HG03159 (cell line): Measurements from ENCODE around the gene CNTN4.
"Not testable (repeated sequence)": the region's sequence is repeated elsewhere in the genome, so short reads cannot be mapped to it uniquely, and the experiment has no call there.

ENCODE experiments used
- ATAC-seq: cut with Tn5 transposase; IDR thresholded peaks from one replicate; pipeline ENCODE4 v1.9.1; 2021; ENCODE audit warnings: mild to moderate bottlenecking, moderate library complexity; ENCODE audit not compliant: unreplicated experiment

Gene CNTN4

DNA sequence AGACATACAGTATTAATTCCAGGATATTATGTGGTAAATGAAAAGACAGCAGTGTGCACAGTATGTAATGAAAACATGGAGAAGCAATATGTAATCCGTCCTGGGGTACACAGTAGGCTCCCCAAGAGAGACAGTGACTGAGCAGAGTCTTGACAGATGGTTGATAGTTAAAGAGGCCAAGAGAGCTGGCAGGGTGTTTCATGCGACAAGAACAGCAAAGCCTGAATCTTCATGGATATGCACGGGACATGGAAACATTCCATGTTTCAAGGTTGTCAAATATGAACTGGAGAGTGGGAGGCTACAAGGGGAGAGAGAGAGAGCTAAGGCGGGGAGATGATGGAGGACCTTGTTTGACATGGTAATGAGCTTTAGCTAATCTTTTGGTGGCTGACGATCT is 673.1 kb downstream of the CNTN4 start:
- no peak for ATAC-seq

DNA sequence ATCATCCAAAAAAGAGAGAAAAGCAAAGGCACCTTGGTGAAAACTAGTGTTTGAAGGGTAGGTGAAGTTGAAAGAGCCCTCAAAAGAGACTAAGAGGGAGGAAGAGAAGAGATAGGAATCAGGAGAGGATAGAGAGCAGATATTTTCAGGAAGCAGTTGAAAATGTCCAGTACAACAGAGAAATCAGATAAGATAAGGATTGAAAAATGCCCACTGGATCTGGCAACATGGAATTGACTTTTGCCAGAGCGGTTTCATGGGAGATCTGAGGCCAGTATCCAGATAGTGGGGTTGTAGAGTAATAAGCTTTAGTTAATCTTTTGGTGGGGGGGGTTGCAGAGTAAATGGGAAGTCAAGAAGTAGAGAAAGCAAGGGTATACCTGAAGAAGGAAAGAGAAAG is 674.1 kb downstream of the CNTN4 start:
- no peak for ATAC-seq

DNA sequence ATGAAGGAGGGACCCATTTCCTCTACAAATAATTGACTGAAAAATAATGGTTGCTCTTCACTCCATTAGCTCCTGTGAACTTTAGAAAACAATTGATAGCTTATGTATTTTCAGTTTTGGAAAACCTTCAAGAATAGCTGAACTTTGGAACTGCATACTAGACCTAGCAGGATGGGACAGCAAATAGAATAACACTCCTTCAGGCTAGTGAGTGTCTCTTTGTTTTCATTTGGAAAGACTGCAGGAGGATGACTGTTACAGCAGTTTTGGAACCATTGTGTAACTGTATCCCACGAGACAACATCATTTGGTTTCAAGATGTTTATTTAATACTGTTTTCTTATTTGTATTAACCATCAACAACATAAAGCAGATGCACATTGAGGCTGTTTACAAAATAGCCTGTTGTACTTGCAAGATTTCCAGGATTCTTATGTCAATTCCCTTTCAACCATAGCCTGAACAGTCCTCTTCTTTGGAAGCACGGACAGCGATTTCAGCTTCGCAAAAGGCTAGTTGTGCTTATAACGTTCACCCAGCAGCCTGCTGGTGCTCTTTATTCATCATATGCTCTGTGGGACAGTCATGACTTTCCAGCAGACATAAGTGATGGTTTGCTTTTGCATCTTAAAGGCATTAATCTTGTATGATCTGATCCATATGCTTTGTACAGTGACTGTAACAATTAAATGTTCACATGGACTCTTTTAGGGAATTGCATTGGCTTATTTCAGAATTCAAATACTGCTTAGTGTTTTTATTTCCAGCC is 676.0 kb downstream of the CNTN4 start:
- no peak for ATAC-seq

DNA sequence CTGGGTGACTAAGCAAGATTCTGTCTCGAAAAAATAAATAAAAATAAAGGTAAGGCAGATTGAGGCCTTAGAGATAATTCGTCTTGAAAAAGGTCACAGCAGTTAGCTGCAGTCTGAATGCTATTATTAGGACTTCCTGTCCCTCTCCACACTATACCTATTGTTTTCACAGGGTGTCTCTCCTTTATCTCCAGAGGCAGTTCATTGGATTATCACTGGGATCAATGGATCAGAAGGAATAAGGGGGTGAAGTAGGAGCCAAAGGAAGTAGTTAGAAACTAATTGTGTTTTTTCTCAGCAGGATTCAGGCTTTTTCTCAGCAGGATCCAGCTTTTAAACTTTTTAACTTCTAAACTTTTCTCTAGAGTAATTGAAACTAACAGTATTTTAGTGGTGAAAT is 684.6 kb downstream of the CNTN4 start:
- no peak for ATAC-seq

DNA sequence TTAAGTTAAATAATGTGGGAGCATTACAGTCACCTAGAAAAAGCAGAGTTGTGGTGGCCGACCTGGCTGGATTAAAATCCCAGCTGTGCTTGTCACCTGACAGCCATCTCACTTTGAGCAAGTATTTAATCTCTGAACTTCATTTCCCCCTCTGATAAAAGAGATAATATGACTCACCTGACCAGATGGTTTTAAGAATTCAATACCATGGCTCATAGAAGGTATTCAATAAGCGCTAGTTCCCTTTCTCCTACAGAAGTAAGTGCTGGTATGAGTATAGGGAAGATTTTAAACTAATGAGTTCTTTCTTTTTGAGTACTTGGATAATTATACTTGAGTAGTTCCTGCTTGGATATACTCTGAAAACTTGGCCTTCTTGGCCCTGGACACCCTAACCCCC is 686.0 kb downstream of the CNTN4 start:
- no peak for ATAC-seq

DNA sequence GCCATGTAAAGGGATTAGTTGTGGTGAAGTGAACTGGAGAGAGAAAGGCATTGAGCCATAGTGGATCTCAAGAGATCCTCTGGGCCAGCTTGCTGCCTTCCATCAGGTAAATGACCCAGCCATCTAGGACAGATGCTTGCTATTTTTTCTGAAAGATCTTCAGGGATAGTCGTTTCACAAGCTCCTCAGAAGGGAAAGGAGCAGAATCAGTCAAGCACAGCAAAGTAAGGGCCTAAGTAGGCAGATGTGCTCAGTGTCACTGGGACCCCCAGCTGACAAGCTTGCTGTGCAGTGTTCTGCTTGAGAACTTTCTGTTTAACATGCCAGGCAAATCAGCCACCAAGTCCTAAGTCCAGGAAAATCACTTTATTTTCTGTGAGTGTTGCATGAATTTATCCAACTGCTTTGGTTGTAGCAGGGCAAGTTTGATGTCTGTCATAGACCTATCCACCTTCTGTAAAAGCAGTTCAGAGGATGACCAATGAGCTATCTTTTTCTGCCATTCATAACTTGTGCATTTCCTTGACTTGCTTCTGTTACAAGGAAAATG is 691.7 kb downstream of the CNTN4 start:
- no peak for ATAC-seq

DNA sequence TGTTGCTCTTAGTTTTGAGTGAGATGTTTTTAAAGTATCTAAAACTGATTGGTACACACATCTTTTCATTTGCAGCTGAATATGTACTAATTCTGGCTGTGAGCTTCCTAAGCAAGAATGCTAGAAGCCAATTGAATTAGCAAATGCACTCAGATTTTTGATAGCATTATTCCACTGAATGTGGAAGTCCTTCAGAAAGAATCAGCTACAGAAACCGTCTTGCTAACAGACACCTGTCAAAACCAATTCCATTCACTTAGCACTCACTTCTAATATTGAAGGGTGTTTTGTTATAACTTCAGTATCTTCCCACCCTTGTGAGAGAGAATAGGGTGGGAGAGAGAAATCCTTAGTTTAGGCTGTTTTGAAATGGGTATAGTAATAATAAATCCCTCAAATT is 693.8 kb downstream of the CNTN4 start:
- ATAC-seq, result no peak

DNA sequence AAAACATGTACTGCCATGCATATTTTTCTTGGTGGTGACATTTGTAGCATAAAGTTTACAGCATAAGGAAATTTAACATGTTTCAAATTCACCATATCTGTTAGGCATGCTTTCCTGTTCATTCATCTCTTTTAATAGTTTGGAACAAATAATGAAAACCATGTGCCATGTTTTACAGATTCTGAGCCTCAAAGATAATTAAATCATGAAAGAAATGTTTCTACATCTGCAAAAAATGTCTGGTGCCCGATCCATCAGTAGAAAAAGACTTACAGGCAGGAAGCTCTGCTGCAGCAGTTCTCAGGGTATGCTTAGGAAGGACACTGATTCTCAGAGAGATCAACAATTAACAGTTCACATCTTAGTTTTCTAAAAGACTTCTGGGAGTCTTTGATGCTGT is 695.3 kb downstream of the CNTN4 start:
- no peak for ATAC-seq

DNA sequence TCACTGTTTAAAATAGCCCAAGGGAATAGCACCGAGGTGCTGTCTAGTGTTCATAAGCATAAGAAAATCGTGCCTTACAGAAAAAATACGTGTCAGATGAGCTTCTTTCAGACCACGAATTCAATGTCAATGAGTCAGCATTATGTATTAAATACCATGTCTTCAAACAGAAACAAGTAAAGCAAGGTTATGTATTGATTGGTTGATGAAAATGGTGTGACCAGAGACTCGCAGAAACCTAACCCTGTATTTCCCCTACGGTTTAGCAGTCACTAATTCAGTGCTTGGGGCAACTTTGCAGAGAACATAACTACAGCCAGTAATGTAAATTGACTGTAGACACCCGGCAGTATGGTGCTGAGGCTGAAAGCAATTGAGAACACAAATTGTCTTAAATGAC is 703.8 kb downstream of the CNTN4 start:
- no peak for ATAC-seq

DNA sequence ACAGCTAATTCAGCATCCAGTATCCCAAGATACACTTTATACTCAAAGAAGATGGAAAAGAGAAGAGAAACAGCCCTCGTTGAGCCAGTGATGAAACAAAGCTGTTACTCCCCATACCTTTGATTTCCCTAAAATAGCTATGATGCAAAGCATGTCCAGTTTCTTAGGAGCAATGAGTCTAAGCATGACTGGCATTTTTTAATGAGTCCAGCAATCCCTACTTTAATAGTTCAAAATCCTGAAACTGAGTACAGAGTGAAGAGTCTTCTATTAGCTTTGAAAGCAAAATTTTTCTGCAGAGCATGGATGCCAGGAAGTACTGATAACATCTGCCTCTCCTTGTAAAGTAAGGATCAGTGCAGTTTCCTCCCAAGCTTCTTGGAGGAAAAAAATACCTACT is 708.8 kb downstream of the CNTN4 start:
- ATAC-seq, result no peak

DNA sequence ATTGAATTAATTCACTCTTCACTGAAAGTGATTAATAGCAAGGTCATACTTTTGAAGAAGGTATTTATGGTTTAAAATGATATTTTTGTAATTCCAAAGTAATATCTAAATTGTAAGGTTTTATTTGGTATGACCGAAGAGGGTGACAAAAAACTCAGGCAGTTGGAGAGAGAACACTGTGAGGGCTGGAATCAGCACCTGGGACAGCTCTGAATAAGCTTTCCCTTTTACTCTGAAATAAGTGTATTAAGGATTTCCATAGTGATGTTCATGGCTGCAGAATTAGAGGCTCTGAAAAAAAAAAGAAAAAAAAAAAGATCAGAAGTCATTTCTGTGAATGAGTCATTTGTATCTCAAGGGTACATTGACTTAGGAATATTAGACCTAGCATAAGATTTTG is 712.1 kb downstream of the CNTN4 start:
- no peak for ATAC-seq

DNA sequence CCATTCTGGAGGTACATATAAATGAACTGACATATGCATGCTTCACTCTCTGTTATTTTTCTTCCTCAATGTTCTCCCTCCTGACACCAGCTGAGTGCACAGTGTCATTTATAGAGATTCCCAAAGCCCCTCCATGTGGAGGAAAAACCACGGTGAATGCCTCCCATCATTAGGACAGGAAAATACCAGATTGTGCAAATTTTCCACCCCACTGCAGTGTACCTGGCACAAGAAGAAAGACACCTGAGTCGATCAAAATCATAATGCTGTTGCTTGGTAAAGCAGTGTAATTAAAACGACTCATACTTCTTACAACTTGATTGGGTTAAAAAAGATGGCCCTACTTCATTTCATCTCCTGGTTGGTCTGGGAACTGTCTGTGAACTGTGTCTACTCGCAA is 720.9 kb downstream of the CNTN4 start:
- no peak for ATAC-seq

DNA sequence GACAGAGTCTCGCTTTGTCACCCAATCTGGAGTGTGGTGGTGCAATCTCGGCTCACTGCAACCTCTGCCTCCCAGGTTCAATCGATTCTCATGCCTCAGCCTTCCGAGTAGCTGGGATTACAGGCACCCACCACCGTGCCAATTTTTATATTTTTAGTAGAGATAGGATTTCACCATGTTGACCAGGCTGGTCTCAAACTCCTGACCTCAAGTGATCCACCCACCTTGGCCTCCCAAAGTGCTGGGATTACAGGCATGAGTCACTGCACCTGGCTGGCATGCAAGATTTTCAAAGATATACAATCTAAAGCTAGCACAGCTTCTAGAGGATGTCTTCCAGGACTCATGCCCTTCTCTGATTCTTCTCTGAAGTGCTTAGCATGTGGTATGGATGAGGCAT is 722.3 kb downstream of the CNTN4 start:
- not testable (repeated sequence) for ATAC-seq

DNA sequence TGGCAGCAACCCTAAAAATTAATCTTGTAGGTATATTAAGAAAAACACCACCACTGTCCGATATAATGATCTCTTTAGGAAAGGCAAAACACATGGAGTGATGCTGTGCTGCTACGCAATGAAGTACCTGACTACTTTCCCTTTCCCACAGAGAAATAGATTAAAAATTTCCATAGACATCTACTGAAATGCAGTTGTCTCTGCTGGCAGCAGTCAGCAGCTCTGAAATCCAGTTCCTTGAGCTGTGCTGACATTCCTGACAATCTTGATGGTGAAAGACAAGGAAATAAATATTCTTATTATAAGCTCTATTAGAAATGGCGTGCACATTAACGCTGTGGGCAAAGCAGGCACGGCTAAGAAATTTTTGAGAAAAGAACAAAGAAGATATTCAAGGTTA is 723.9 kb downstream of the CNTN4 start:
- ATAC-seq, result no peak

DNA sequence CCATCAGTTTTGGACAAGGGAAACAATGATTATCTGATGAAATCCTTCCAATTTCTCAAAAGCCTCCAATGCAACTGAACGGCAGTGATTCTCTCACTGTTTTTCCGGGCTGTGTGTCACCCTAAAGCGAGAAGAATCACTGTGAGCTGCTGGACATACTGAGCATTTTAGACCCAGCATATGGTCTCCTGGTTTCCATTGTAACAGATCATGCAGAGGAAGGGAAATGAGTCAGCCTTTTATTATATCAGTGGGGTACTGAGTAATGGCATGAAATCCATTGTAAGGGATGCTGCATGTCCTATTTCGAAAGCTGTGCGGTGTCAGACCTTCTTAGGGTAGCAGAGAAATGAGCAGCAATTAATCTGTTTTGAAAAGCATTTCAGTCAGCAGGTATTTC is 724.4 kb downstream of the CNTN4 start:
- no peak for ATAC-seq

DNA sequence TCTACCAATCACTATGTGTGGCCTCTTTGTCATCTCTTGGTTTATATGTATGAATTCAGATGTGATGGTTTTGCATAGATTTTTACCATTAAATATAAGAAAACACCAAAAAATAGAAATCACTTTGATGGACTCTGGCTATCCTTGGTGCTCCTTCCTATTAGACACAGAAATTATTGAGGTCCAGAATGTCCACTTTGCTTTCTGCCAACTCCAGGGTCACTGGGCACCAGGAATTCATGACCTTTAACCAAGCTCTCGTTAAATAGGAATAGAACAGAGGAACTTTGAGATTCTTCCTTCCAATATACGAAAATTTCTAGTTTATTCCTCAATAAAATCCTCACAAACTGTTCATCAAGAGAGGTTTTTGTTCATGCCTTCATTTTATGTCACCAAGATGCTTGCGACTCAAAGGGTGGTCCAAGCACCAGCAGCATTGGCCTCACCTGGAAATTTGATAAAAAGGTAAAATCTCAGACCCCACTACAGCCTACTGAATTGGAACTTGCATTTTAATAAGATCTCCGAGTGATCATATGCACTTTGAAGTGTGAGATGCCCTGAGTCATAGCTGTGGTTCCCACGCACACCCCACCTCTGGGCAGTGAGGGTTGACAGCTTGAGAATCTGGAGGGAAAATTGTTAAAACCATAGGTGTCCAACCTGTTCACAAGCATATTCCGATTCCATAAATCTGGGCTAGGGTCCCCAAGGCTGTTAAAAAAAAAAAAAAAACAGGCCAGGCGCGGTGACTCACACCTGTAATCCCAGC is 725.0 kb downstream of the CNTN4 start:
- ATAC-seq, result no peak

DNA sequence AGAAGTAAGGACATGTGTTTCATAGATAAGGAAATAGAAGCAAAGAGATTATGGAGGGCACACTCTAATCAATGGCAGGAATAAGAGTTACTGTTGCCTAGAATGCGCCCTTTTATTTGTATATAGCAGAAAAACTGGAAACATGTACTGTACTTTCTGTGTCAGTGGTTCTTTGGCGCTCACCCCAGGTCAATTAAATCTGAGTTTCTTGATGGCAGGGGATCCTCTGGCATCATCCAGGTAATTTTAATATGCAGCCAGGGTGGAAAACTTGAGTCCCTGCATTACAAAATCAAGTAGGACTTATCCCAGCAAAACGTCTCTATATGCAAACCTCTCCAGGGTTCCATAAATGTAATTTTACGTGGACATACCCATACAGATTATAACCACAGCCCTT is 727.4 kb downstream of the CNTN4 start:
- no peak for ATAC-seq

DNA sequence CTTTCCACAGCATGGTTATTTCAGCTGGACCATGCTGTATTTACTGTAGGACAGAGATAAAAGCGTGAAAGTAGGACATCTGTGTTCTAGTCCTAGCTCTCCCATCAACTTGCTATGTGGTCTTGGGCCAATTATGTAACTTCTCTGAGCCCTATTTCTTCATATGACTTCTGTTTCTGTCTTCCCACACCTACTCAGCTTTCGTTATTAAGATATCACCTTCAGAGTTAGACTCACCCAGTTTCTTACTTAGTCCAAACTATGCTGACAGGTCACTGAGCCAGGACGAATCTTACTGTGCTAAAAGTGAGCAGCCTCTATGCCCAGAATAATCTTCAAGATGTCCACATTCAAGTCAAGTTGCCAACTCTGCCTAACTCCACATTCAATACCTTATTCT is 727.8 kb downstream of the CNTN4 start:
- no peak for ATAC-seq

DNA sequence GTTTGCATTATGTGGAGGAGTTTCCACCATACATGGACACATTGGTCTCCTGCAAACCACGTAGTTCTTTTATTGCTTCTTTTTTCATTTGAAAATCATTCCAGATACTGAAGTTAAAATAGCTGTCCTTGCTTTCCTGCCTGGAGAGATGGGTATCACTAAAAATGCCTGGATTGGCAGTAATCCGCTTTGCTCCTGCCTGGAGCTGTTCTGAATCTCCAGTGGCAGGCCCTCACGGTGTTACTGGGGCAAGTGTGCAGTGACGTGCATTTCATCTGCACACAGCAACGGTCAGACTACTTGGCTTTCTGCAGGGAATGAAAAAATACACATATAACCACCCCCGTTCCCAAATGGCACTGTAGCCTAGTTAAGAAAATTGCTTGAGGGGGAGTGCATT is 738.6 kb downstream of the CNTN4 start:
- no peak for ATAC-seq

DNA sequence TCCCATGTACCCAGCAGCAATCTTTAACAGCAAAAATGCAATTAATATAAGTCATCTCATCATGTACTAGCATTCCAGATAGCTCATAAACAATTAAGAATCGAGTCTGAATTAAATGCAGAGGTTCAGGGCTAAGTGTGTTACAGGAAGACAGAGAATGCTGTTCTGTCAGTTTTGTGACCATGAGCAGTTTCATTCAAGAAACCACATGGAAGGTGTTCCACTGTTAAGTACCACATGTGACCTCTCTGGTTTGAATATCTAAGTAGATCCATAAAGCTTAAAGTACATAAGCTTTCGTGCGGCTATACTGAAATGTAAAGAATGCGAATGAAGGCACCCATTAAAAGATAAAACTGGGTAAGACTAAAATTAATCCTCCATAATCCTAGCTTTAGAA is 739.2 kb downstream of the CNTN4 start:
- no peak for ATAC-seq

DNA sequence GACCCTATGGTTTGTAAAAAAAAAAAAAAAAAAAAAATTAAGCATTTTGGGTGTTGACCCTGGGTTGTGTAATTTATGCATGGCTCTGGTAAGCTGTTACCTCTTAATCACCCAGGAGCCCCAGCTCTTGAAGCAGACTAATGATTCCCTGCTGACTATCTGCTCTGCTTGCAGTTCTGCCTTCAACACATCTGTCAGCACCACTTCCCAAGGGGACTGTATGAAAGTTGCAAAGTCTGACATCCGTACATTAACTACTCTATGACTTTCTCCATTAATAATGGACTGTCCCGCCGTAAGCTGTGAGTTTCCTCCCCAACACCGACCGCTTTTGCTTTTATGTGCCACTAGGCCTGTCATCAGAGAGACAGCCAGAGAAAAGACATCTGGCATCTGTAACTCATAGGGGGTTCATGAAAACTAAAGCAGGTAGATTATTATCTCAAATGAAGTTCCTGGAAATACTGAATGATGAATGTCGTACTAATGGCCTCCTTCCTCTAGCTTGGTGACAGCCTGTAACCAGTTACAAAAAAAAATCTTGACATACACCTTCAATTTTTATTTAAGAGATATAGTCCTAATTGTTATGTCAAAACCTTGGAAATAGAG is 740.0 kb downstream of the CNTN4 start:
- no peak for ATAC-seq

DNA sequence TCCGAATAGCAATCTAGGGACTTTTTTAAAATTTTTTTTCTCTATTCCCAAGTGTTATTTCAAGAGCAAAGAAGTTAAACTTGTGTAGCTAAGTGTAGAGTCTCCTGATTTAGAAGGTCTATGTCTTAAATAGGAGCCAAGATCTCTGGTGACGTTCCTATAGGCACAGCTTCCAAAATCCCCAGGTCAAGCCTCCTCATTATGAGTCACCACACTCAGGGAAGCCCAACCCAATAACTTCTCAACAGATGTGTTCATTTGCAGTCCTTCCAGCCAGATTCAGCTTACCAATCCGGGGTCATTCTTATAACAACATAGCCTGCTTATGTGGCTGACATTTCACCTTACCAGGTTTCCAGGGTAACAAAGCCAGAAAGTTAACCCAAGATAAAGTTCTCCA is 741.2 kb downstream of the CNTN4 start:
- ATAC-seq, result no peak
